DOHH2 (cell line): ENCODE measurements around the gene MED8.

Experiments
- H3F3A ChIP-seq: fragments of 200-600 bp; sonication (generic), shearing (Covaris generic); 2 replicates; pipeline ENCODE4 v1.6.0; 2016; ENCODE audit warnings: antibody characterized with exemption, mild to moderate bottlenecking; ENCODE audit not compliant: control insufficient read depth, insufficient read depth
- H3K27ac ChIP-seq: fragments of 200-600 bp; sonication (generic); 2 replicates; pipeline ENCODE4 v1.5.1; 2014; ENCODE audit warnings: low read depth, mild to moderate bottlenecking, low read length, moderate library complexity
- H3K27me3 ChIP-seq: fragments of 200-600 bp; sonication (generic); 2 replicates; pipeline ENCODE4 v1.6.1; 2014; ENCODE audit warnings: mild to moderate bottlenecking, low read length, mixed read lengths; ENCODE audit not compliant: control insufficient read depth
- H3K36me3 ChIP-seq: fragments of 200-600 bp; sonication (generic); 2 replicates; pipeline ENCODE4 v1.6.1; 2014; ENCODE audit warnings: mild to moderate bottlenecking, low read length, moderate library complexity, mixed read lengths; ENCODE audit not compliant: control insufficient read depth
- H3K4me1 ChIP-seq: fragments of 200-600 bp; sonication (generic); 2 replicates; pipeline ENCODE4 v1.6.1; 2014; ENCODE audit warnings: mild to moderate bottlenecking, low read length, mixed read lengths; ENCODE audit not compliant: control insufficient read depth
- H3K4me2 ChIP-seq: fragments of 200-600 bp; sonication (generic); 2 replicates; pipeline ENCODE4 v1.6.0; 2014; ENCODE audit warnings: mild to moderate bottlenecking, low read length, moderate library complexity
- H3K4me3 ChIP-seq: fragments of 200-600 bp; sonication (generic); 2 replicates; pipeline ENCODE4 v1.5.1; 2014; ENCODE audit warnings: mild to moderate bottlenecking, low read length, mixed read lengths
- H3K79me2 ChIP-seq: fragments of 200-600 bp; sonication (generic); 2 replicates; pipeline ENCODE4 v1.6.1; 2014; ENCODE audit warnings: mild to moderate bottlenecking, low read length, mixed read lengths; ENCODE audit not compliant: control insufficient read depth
- H3K9me2 ChIP-seq: fragments of 200-600 bp; sonication (generic); replicated peaks from 2 replicates; pipeline ENCODE4 v1.6.1; 2014; ENCODE audit warnings: mild to moderate bottlenecking, low read length, mixed read lengths; ENCODE audit not compliant: control insufficient read depth
- H3K9me3 ChIP-seq: fragments of 200-600 bp; sonication (generic); 2 replicates; pipeline ENCODE4 v1.6.1; 2014; ENCODE audit warnings: antibody characterized with exemption, low read length, mixed read lengths; ENCODE audit not compliant: control insufficient read depth, insufficient read depth
- H4K20me1 ChIP-seq: fragments of 200-600 bp; sonication (generic); 2 replicates; pipeline ENCODE4 v1.6.0; 2014; ENCODE audit warnings: low read depth, mild to moderate bottlenecking, antibody characterized with exemption, low read length, moderate library complexity; ENCODE audit not compliant: control insufficient read depth, insufficient read depth
- CTCF ChIP-seq: fragments of 200-600 bp; sonication (generic); IDR thresholded peaks from one replicate; pipeline ENCODE4 v1.5.1; 2014; ENCODE audit warnings: antibody characterized with exemption, mild to moderate bottlenecking, low read depth, low read length; ENCODE audit not compliant: poor library complexity, severe bottlenecking
- EZH2phosphoT487 ChIP-seq: fragments of 200-600 bp; sonication (generic); IDR thresholded peaks from 2 replicates; pipeline ENCODE4 v1.6.1; 2017; ENCODE audit warnings: borderline replicate concordance, mild to moderate bottlenecking, antibody characterized with exemption, low read length, moderate library complexity, mixed read lengths

Gene MED8

GRCh38 chr1:43423672-43424550 lies 34.3 kb upstream of the MED8 start:
- Histone ChIP-seq H3K36me3 (peaks cover 86% of the 10 kb centered on the region), H3K27me3 (no peaks in the 10 kb centered on the region), H4K20me1 (no peaks in the 10 kb centered on the region), H3F3A (no peaks in the 10 kb centered on the region), H3K4me2 (no peak overlapping the region), H3K79me2 (no peaks in the 10 kb centered on the region), H3K27ac (no peak overlapping the region), H3K9me2 (no peaks in the 10 kb centered on the region), H3K4me3 (no peak overlapping the region), H3K9me3 (no peaks in the 10 kb centered on the region), H3K4me1 (no peaks in the 10 kb centered on the region)
- no peak for TF ChIP-seq EZH2phosphoT487
- no peak for TF ChIP-seq CTCF

- Histone ChIP-seq H3K36me3 (peaks cover 85% of the 10 kb centered on the region), H3K4me3 (no peak overlapping the region), H3K9me2 (no peaks in the 10 kb centered on the region), H3K79me2 (no peaks in the 10 kb centered on the region), H3F3A (no peaks in the 10 kb centered on the region), H3K4me1 (no peaks in the 10 kb centered on the region), H3K27me3 (no peaks in the 10 kb centered on the region), H3K9me3 (no peaks in the 10 kb centered on the region), H4K20me1 (no peaks in the 10 kb centered on the region), H3K27ac (no peak overlapping the region), H3K4me2 (no peak overlapping the region)
- no peak for TF ChIP-seq CTCF
- no peak for TF ChIP-seq EZH2phosphoT487
These were observed 33.5 kb upstream of the MED8 start for GRCh38 chr1:43422995-43423671.

- H3K4me2 ChIP-seq = no peak overlapping the region
- no peak overlapping the region for H3K27ac ChIP-seq
- no peaks in the 10 kb centered on the region for H3K4me1 ChIP-seq
- H3K27me3 ChIP-seq = no peaks in the 10 kb centered on the region
- H3K9me3 ChIP-seq = no peaks in the 10 kb centered on the region
- no peaks in the 10 kb centered on the region for H4K20me1 ChIP-seq
- no peaks in the 10 kb centered on the region for H3K9me2 ChIP-seq
- H3F3A ChIP-seq = no peaks in the 10 kb centered on the region
- H3K79me2 ChIP-seq = no peaks in the 10 kb centered on the region
- no peak overlapping the region for H3K4me3 ChIP-seq
- peaks cover 76% of the 10 kb centered on the region for H3K36me3 ChIP-seq
- no peak for TF ChIP-seq EZH2phosphoT487
- TF ChIP-seq CTCF = no peak
These were observed 32.6 kb upstream of the MED8 start for GRCh38 chr1:43421976-43422750.
